ENCODE measurements around the gene AGAP1. TPM values are rescaled to one million over a fixed set of nuclear protein-coding genes. Genes with fewer than 3 reads are reported as not detected.

AGAP1 gene
- total RNA-seq, 1 donor from 2014 or later: 36.2 TPM

GRCh38 chr2:235449568-235449967 lies 44.3 kb upstream of the AGAP1 start:
- Histone ChIP-seq H3K4me3 (no peak overlapping the region), H3K27me3 (ENCODE audit: low read depth) (no peaks in the 10 kb centered on the region), H3K36me3 (no peaks in the 10 kb centered on the region), H3K27ac (no peak overlapping the region), H3K9me3 (no peaks in the 10 kb centered on the region), H3K4me1 (peaks cover 3% of the 10 kb centered on the region)
- ATAC-seq: peak; percentile 88 to 94
- no peak for DNase-seq
- intact Hi-C loops (cut with DNase I): no loop called here
- TF ChIP-seq CTCF (IDR thresholded peaks at IDR 0.05): no peak

GRCh38 chr2:235453605-235454151 lies 40.2 kb upstream of the AGAP1 start:
- ATAC-seq: no peak
- intact Hi-C loops (cut with DNase I): no loop called here
- H3K27ac ChIP-seq: no peak overlapping the region
- no peak for DNase-seq
- H3K9me3 ChIP-seq: no peaks in the 10 kb centered on the region
- peaks cover 3% of the 10 kb centered on the region for H3K4me1 ChIP-seq
- no peaks in the 10 kb centered on the region for H3K36me3 ChIP-seq
- no peak for TF ChIP-seq CTCF (IDR thresholded peaks at IDR 0.05)
- H3K4me3 ChIP-seq: no peak overlapping the region
- no peaks in the 10 kb centered on the region for H3K27me3 ChIP-seq (ENCODE audit: low read depth)

- peak; percentile 69 to 70 for ATAC-seq
- Histone ChIP-seq H3K4me1 (no peaks in the 10 kb centered on the region), H3K36me3 (no peaks in the 10 kb centered on the region), H3K4me3 (no peak overlapping the region), H3K9me3 (no peaks in the 10 kb centered on the region), H3K27ac (no peak overlapping the region), H3K27me3 (ENCODE audit: low read depth) (no peaks in the 10 kb centered on the region)
- intact Hi-C loops (cut with DNase I): no loop called here
- DNase-seq: peak; percentile 64
- TF ChIP-seq CTCF (IDR thresholded peaks at IDR 0.05): no peak
Observed at GRCh38 chr2:235458839-235459273, 35.0 kb upstream of the AGAP1 start.

- Histone ChIP-seq H3K4me1 (no peaks in the 10 kb centered on the region), H3K36me3 (no peaks in the 10 kb centered on the region), H3K4me3 (no peak overlapping the region), H3K27me3 (ENCODE audit: low read depth) (no peaks in the 10 kb centered on the region), H3K27ac (no peak overlapping the region), H3K9me3 (no peaks in the 10 kb centered on the region)
- no peak for TF ChIP-seq CTCF (IDR thresholded peaks at IDR 0.05)
- intact Hi-C loops (cut with DNase I): no loop called here
- DNase-seq (no peak), ATAC-seq (no peak)
Observed at GRCh38 chr2:235460548-235461047, 33.2 kb upstream of the AGAP1 start.

- Histone ChIP-seq H3K36me3 (no peaks in the 10 kb centered on the region), H3K27ac (no peak overlapping the region), H3K4me1 (no peaks in the 10 kb centered on the region), H3K4me3 (no peak overlapping the region), H3K27me3 (ENCODE audit: low read depth) (no peaks in the 10 kb centered on the region), H3K9me3 (no peaks in the 10 kb centered on the region)
- DNase-seq (no peak), ATAC-seq (no peak)
- no peak for TF ChIP-seq CTCF (IDR thresholded peaks at IDR 0.05)
- intact Hi-C loops (cut with DNase I): no loop called here
Observed at GRCh38 chr2:235461763-235462414, 32.0 kb upstream of the AGAP1 start.

Data from lower lobe of right lung (tissue), 2 donors.